ENCODE measurements around the gene CAPN15.

- TF ChIP-seq CTCF (IDR thresholded peaks at IDR 0.05; ENCODE audit: insufficient read depth, low read length), result no peak
- TF ChIP-seq POLR2AphosphoS5 (IDR thresholded peaks at IDR 0.05; ENCODE audit: low read depth), result peak; percentile 57
- TF ChIP-seq, protein P1, sequence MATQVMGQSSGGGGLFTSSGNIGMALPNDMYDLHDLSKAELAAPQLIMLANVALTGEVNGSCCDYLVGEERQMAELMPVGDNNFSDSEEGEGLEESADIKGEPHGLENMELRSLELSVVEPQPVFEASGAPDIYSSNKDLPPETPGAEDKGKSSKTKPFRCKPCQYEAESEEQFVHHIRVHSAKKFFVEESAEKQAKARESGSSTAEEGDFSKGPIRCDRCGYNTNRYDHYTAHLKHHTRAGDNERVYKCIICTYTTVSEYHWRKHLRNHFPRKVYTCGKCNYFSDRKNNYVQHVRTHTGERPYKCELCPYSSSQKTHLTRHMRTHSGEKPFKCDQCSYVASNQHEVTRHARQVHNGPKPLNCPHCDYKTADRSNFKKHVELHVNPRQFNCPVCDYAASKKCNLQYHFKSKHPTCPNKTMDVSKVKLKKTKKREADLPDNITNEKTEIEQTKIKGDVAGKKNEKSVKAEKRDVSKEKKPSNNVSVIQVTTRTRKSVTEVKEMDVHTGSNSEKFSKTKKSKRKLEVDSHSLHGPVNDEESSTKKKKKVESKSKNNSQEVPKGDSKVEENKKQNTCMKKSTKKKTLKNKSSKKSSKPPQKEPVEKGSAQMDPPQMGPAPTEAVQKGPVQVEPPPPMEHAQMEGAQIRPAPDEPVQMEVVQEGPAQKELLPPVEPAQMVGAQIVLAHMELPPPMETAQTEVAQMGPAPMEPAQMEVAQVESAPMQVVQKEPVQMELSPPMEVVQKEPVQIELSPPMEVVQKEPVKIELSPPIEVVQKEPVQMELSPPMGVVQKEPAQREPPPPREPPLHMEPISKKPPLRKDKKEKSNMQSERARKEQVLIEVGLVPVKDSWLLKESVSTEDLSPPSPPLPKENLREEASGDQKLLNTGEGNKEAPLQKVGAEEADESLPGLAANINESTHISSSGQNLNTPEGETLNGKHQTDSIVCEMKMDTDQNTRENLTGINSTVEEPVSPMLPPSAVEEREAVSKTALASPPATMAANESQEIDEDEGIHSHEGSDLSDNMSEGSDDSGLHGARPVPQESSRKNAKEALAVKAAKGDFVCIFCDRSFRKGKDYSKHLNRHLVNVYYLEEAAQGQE (IDR thresholded peaks at IDR 0.05; ENCODE audit: insufficient replicate concordance, low read depth), result no peak
- peak; percentile 95 for TF ChIP-seq GABPA (IDR thresholded peaks at IDR 0.05; ENCODE audit: low read depth)
Measured at GRCh38 chr16:588889-589657, 61.6 kb downstream of the CAPN15 start.

Measured in HL-60 (cell line).